HEK293 (cell line): ENCODE data around the gene TBL1XR1.

ENCODE experiments used
- CTCF ChIP-seq: fragments of 450-650 bp; formaldehyde crosslinking; IDR thresholded peaks from 2 replicates; pipeline ENCODE4 v1.5.1; 2016; ENCODE audit warnings: missing biosample characterization, missing genetic modification characterization
- PRDM1 ChIP-seq: fragments of 450-650 bp; formaldehyde crosslinking; IDR thresholded peaks from 2 replicates; pipeline ENCODE4; 2016; ENCODE audit warnings: missing biosample characterization, missing genetic modification characterization
- ZNF280D ChIP-seq: fragments of 450-650 bp; formaldehyde crosslinking; IDR thresholded peaks from 2 replicates; pipeline ENCODE4 v1.5.1; 2016; ENCODE audit warnings: missing biosample characterization, missing genetic modification characterization
- ZNF302 ChIP-seq: fragments of 450-650 bp; formaldehyde crosslinking; IDR thresholded peaks from 2 replicates; pipeline ENCODE4 v1.5.1; 2016; ENCODE audit warnings: missing biosample characterization, missing genetic modification characterization, low read depth
- TF ChIP-seq, protein P1 (sequence below): fragments of 450-650 bp; formaldehyde crosslinking; IDR thresholded peaks from 2 replicates; pipeline ENCODE4 v1.5.1; 2016; ENCODE audit warnings: missing biosample characterization, missing genetic modification characterization

DNA sequence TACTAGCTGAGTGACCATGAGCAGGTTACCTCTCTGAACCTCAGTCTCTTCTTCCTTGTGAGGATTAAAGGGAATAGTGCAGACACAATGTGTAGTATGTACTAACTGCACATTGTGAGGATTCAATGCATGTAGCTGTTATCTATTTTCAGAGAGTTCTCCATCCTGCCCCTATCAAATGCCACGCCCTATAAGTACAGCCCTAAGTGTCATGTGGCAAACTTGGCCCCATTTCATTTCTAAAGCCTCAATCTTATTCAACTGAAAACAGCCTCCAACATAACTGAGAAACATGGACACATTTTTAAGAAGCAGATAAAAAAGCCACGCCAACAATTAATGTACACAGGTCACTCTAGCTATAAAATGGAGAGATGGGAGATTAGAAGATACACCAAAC, 220.0 kb downstream of the TBL1XR1 start:
- TF ChIP-seq CTCF (tag by site-specific recombination) (no peak), ZNF302 (no peak), PRDM1 (tag by site-specific recombination) (no peak), ZNF280D (tag by site-specific recombination) (no peak)
- TF ChIP-seq, protein P1, sequence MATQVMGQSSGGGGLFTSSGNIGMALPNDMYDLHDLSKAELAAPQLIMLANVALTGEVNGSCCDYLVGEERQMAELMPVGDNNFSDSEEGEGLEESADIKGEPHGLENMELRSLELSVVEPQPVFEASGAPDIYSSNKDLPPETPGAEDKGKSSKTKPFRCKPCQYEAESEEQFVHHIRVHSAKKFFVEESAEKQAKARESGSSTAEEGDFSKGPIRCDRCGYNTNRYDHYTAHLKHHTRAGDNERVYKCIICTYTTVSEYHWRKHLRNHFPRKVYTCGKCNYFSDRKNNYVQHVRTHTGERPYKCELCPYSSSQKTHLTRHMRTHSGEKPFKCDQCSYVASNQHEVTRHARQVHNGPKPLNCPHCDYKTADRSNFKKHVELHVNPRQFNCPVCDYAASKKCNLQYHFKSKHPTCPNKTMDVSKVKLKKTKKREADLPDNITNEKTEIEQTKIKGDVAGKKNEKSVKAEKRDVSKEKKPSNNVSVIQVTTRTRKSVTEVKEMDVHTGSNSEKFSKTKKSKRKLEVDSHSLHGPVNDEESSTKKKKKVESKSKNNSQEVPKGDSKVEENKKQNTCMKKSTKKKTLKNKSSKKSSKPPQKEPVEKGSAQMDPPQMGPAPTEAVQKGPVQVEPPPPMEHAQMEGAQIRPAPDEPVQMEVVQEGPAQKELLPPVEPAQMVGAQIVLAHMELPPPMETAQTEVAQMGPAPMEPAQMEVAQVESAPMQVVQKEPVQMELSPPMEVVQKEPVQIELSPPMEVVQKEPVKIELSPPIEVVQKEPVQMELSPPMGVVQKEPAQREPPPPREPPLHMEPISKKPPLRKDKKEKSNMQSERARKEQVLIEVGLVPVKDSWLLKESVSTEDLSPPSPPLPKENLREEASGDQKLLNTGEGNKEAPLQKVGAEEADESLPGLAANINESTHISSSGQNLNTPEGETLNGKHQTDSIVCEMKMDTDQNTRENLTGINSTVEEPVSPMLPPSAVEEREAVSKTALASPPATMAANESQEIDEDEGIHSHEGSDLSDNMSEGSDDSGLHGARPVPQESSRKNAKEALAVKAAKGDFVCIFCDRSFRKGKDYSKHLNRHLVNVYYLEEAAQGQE (tag by site-specific recombination), result no peak
